Lower leg skin (tissue), 4 donors: ENCODE data around the gene PDE7B. TPM values are rescaled to one million over a fixed set of nuclear protein-coding genes. Genes with fewer than 3 reads are reported as not detected.
"Not testable (repeated sequence)": the region's sequence is repeated elsewhere in the genome, so short reads cannot be mapped to it uniquely, and the experiment has no call there.

Experiments used
- DNase-seq, 2 donors: peaks; one replicate each; pipeline ENCODE4 v3.0.0-alpha.2; 2019; ENCODE audit warnings: low spot score in 2 of 2
- H3K4me3 ChIP-seq: fragments of 200-600 bp; sonication (generic); 2 replicates; pipeline ENCODE4 v1.5.1; 2017; ENCODE audit warnings: mild to moderate bottlenecking, low read depth; ENCODE audit not compliant: poor library complexity, severe bottlenecking
- CTCF ChIP-seq, 3 donors: fragments of 450-650 bp; IDR thresholded peaks; one replicate each; pipeline ENCODE4 v1.5.1; 2016; ENCODE audit warnings: antibody characterized with exemption in 3 of 3, mild to moderate bottlenecking in 3 of 3, moderate library complexity in 2 of 3
- POLR2A ChIP-seq, 2 donors: fragments of 450-650 bp; IDR thresholded peaks; one replicate each; pipeline ENCODE4 v1.6.1; 2016 to 2017; ENCODE audit warnings: antibody characterized with exemption in 2 of 2, mild to moderate bottlenecking in 1 of 2, moderate library complexity in 1 of 2
- WGBS, 2 donors: methylation state at CpG; one replicate each; pipeline ENCODE4 v1.1.5; 2018; 5-methylcytosine and 5-hydroxymethylcytosine counted together
- intact Hi-C: fragments of 100-400 bp; cut with DNase I; formaldehyde crosslinking; loops from one replicate; pipeline ENCODE4 v1.15.0; 2023; ENCODE audit warnings: low total_unique reads
- total RNA-seq, 4 donors: library from RNA; depleted of rRNA; stranded (reverse); fragments of >200 nt; gene quantifications; one replicate each; pipeline ENCODE4 v1.1.0, GENCODE V29; 2016

Gene PDE7B
- total RNA-seq, 4 donors from 2014 or later, result 0.30 to 1.5 (median 0.89) TPM

- no peak for TF ChIP-seq POLR2A (IDR thresholded peaks at IDR 0.05)
- TF ChIP-seq CTCF (IDR thresholded peaks at IDR 0.05), result no peak
- no peak overlapping the region for H3K4me3 ChIP-seq
- intact Hi-C loops, result no loop called here
- no peak for DNase-seq
- WGBS, 2 donors, result 85 to 91% methylated on average over 1 of the region's 1 CpG
Observed at GRCh38 chr6:135861189-135861588, 9.7 kb downstream of the PDE7B start.

- DNase-seq, H3K4me3 ChIP-seq, intact Hi-C loops: not testable (repeated sequence)
- WGBS, 2 donors, result 71 to 93% methylated on average over 2 of the region's 2 CpGs
Observed at GRCh38 chr6:135864929-135865328, 13.4 kb downstream of the PDE7B start.

GRCh38 chr6:135866445-135867123, 15.1 kb downstream of the PDE7B start:
- WGBS, 2 donors, result 58 to 65% methylated on average over 7 of the region's 7 CpGs
- no peak for DNase-seq
- TF ChIP-seq POLR2A (IDR thresholded peaks at IDR 0.05), result no peak
- TF ChIP-seq CTCF (IDR thresholded peaks at IDR 0.05), result no peak
- H3K4me3 ChIP-seq, result no peak overlapping the region
- intact Hi-C loops, result no loop called here

- intact Hi-C loops, result no loop called here
Observed at GRCh38 chr6:135867332-135867731, 15.8 kb downstream of the PDE7B start.

GRCh38 chr6:135869857-135870256, 18.4 kb downstream of the PDE7B start:
- no peak for TF ChIP-seq CTCF (IDR thresholded peaks at IDR 0.05)
- TF ChIP-seq POLR2A (IDR thresholded peaks at IDR 0.05), result no peak
- no peak overlapping the region for H3K4me3 ChIP-seq
- WGBS, 2 donors, result 94 to 99% methylated on average over 4 of the region's 4 CpGs
- intact Hi-C loops, result no loop called here
- DNase-seq, result no peak

More at GRCh38 chr6:135867332-135867731, 15.8 kb downstream of the PDE7B start:
- no peak for TF ChIP-seq CTCF (IDR thresholded peaks at IDR 0.05)
- H3K4me3 ChIP-seq, result no peak overlapping the region
- WGBS, 2 donors, result 86 to 90% methylated on average over 6 of the region's 6 CpGs
- no peak for DNase-seq

- TF ChIP-seq CTCF (IDR thresholded peaks at IDR 0.05) (no peak), POLR2A (IDR thresholded peaks at IDR 0.05) (no peak)
- WGBS, 2 donors, result 66 to 67% methylated on average over 2 of the region's 2 CpGs
Observed at GRCh38 chr6:135870722-135871121, 19.2 kb downstream of the PDE7B start.

More at GRCh38 chr6:135870722-135871121, 19.2 kb downstream of the PDE7B start:
- intact Hi-C loops, result no loop called here
- no peak for DNase-seq
- H3K4me3 ChIP-seq, result no peak overlapping the region
